Measurements from ENCODE around the gene DLK2. TPM values are rescaled to one million over a fixed set of nuclear protein-coding genes. Genes with fewer than 3 reads are reported as not detected.

DLK2 gene
- total and polyA plus RNA-seq, 2 of the 13 experiments (the other 11 are each of a cell fraction or from before 2014, with no cell fraction given), result 1.2 to 3.8 TPM

DNA sequence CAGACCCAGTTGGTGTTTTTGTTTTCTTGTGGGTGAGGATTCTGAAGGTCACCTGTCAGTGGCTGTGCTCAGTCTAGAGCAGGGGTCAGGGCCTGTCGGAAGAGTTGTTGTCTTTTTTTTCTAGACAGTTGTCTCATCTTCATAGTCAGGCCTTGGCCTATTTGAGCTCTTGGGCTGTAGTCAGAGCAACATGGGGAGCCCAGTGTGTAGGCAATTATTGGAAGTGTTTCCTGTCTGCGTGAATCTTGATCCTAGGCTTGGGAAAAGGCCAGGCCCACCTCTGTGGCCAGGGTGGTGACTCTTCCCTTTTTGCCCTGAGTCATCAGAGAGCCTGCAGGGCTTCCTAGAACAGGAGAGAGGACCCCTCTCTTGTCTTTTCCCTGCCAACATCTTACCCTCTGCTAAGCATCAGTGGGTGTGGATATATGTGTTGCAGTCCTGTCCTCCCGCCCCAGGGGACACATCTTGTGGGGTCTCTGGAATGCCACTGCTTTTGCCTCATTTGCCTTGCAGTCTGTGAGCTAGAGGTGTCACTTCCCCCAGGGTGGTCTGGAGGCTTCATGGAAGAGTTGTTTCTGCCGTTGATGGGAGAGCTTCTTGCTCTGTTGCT lies 33.4 kb upstream of the DLK2 start (continued):
- TF ChIP-seq ZNF558 (CRISPR knock-in tag; IDR thresholded peaks at IDR 0.05; ENCODE audit: borderline replicate concordance) (no peak), NFIB (CRISPR knock-in tag; IDR thresholded peaks at IDR 0.05; ENCODE audit: borderline replicate concordance) (no peak), ZNF367 (CRISPR knock-in tag; IDR thresholded peaks at IDR 0.05; ENCODE audit: borderline replicate concordance) (no peak), YEATS4 (CRISPR knock-in tag; IDR thresholded peaks at IDR 0.05; ENCODE audit: borderline replicate concordance) (0 out of 2 replicates have a peak, but pooled peaks have one; percentile 53), HNRNPLL (IDR thresholded peaks at IDR 0.05; ENCODE audit: low read depth, low read length, poor library complexity, severe bottlenecking) (no peak), REL (CRISPR knock-in tag; conservative IDR thresholded peaks at IDR 0.05) (no peak), POLR2A (IDR thresholded peaks at IDR 0.05; ENCODE audit: insufficient read depth in 1 of 2, low read depth in 2 of 2, low read length in 2 of 2) (no peak), NAIF1 (CRISPR knock-in tag; IDR thresholded peaks at IDR 0.05; ENCODE audit: borderline replicate concordance) (no peak), GZF1 (CRISPR knock-in tag; IDR thresholded peaks at IDR 0.05) (no peak), ZC3H13 (CRISPR knock-in tag; IDR thresholded peaks at IDR 0.05) (no peak), ZNF737 (CRISPR knock-in tag; IDR thresholded peaks at IDR 0.05; ENCODE audit: borderline replicate concordance) (no peak), FOXP1 (IDR thresholded peaks at IDR 0.05) (no peak), FOXP1 (CRISPR knock-in tag; IDR thresholded peaks at IDR 0.05) (peak; percentile 86), ZNF274 (CRISPR knock-in tag; IDR thresholded peaks at IDR 0.05) (peak; percentile 41; the same call in 1 of the 2 replicates), ZNF775 (CRISPR knock-in tag; IDR thresholded peaks at IDR 0.05; ENCODE audit: borderline replicate concordance) (no peak), HDAC6 (IDR thresholded peaks at IDR 0.05; ENCODE audit: low read depth, low read length) (no peak), HOXA3 (CRISPR knock-in tag; IDR thresholded peaks at IDR 0.05) (no peak; the same call in 1 of the 2 replicates), SYNCRIP (IDR thresholded peaks at IDR 0.05; ENCODE audit: insufficient read depth, low read depth, low read length) (no peak), ZNF235 (CRISPR knock-in tag; IDR thresholded peaks at IDR 0.05; ENCODE audit: borderline replicate concordance) (no peak), TCF12 (IDR thresholded peaks at IDR 0.05) (no peak), TCF12 (CRISPR knock-in tag; IDR thresholded peaks at IDR 0.05) (no peak), GABPA (IDR thresholded peaks at IDR 0.05; ENCODE audit: low read depth, low read length) (no peak), GABPA (CRISPR knock-in tag; IDR thresholded peaks at IDR 0.05; ENCODE audit: low read depth) (0 out of 2 replicates have a peak, but pooled peaks have one; percentile 29), ZNF747 (CRISPR knock-in tag; IDR thresholded peaks at IDR 0.05; ENCODE audit: borderline replicate concordance) (0 out of 2 replicates have a peak, but pooled peaks have one; percentile 50), ZNF891 (CRISPR knock-in tag; IDR thresholded peaks at IDR 0.05) (no peak)
- TF ChIP-seq, protein P1, sequence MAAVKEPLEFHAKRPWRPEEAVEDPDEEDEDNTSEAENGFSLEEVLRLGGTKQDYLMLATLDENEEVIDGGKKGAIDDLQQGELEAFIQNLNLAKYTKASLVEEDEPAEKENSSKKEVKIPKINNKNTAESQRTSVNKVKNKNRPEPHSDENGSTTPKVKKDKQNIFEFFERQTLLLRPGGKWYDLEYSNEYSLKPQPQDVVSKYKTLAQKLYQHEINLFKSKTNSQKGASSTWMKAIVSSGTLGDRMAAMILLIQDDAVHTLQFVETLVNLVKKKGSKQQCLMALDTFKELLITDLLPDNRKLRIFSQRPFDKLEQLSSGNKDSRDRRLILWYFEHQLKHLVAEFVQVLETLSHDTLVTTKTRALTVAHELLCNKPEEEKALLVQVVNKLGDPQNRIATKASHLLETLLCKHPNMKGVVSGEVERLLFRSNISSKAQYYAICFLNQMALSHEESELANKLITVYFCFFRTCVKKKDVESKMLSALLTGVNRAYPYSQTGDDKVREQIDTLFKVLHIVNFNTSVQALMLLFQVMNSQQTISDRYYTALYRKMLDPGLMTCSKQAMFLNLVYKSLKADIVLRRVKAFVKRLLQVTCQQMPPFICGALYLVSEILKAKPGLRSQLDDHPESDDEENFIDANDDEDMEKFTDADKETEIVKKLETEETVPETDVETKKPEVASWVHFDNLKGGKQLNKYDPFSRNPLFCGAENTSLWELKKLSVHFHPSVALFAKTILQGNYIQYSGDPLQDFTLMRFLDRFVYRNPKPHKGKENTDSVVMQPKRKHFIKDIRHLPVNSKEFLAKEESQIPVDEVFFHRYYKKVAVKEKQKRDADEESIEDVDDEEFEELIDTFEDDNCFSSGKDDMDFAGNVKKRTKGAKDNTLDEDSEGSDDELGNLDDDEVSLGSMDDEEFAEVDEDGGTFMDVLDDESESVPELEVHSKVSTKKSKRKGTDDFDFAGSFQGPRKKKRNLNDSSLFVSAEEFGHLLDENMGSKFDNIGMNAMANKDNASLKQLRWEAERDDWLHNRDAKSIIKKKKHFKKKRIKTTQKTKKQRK (IDR thresholded peaks at IDR 0.05; ENCODE audit: low read length), result no peak
- TF ChIP-seq, protein P2, sequence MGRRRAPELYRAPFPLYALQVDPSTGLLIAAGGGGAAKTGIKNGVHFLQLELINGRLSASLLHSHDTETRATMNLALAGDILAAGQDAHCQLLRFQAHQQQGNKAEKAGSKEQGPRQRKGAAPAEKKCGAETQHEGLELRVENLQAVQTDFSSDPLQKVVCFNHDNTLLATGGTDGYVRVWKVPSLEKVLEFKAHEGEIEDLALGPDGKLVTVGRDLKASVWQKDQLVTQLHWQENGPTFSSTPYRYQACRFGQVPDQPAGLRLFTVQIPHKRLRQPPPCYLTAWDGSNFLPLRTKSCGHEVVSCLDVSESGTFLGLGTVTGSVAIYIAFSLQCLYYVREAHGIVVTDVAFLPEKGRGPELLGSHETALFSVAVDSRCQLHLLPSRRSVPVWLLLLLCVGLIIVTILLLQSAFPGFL (CRISPR knock-in tag; IDR thresholded peaks at IDR 0.05), result no peak
- TF ChIP-seq, protein P3, sequence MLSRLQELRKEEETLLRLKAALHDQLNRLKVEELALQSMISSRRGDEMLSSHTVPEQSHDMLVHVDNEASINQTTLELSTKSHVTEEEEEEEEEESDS (CRISPR knock-in tag; IDR thresholded peaks at IDR 0.05; ENCODE audit: borderline replicate concordance), result no peak
